Suprapubic skin (tissue), 4 donors: ENCODE data around the gene CAPZA1.

Experiments
- CTCF ChIP-seq, 2 donors: fragments of 200-600 bp in 1 of 2; fragments of 450-650 bp in 1 of 2; sonication (generic) in 1 of 2; IDR thresholded peaks; one replicate each; pipeline ENCODE4 v1.5.1; 2016 to 2019; ENCODE audit warnings: antibody characterized with exemption in 2 of 2, mild to moderate bottlenecking in 1 of 2, moderate library complexity in 1 of 2
- EP300 ChIP-seq: sonication (generic); formaldehyde crosslinking; IDR thresholded peaks from one replicate; pipeline ENCODE4 v1.6.1; 2017; ENCODE audit warnings: antibody characterized with exemption
- POLR2A ChIP-seq, 2 donors: fragments of 450-650 bp; IDR thresholded peaks; one replicate each; pipeline ENCODE4 v1.6.1; 2017; ENCODE audit warnings: antibody characterized with exemption in 2 of 2, mild to moderate bottlenecking in 2 of 2, moderate library complexity in 2 of 2
- POLR2AphosphoS5 ChIP-seq, 3 donors: sonication (generic); formaldehyde crosslinking; IDR thresholded peaks; one replicate each; pipeline ENCODE4 v1.6.1; 2017; ENCODE audit warnings: antibody characterized with exemption in 3 of 3

GRCh38 chr1:112718691-112719418, 99.2 kb downstream of the CAPZA1 start:
- TF ChIP-seq CTCF (IDR thresholded peaks at IDR 0.05) = peak; percentile 64 to 94
- TF ChIP-seq EP300 = no peak
- no peak for TF ChIP-seq POLR2AphosphoS5 (IDR thresholded peaks at IDR 0.05)
- no peak for TF ChIP-seq POLR2A (IDR thresholded peaks at IDR 0.05)
